ENCODE data around the gene TLR8.

Gene TLR8

DNA sequence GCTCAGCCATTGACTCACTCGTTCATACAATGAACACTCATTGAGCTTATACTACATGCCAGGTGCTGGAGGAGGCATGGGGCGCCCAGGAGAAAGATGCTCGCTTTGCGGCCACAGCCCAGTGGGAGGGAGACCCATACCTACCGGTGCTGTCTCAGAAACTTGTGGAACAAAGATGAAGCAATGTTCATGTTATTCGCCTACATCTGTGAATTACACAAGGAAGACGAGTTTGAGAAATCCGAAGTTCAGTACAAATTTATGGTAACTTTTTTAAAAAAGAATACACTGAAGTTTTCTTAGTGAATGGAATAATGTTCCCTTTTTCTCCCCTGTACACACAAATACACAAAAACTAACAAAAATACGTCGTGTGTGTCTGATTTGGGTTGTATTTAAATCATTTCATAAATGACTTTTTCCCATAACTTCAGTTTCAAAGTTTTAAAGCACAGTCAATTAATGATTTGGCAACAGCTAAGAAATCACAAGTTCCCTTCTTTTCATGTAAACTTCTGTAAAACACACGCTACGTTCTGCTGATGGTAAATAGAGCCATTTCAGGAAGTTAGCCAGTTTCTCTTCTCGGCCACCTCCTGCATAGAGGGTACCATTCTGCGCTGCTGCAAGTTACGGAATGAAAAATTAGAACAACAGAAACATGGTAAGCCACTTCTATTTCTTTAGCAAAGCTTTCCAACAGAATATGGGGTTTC lies at the start of gene TLR8:
TSS of gene TLR8 (plus strand) at position 575 of the 716 bp plus-strand sequence. CDS start at position 662, 87 bp downstream.
- DNase-seq (ENCODE audit: low read depth), result no peak

DNA sequence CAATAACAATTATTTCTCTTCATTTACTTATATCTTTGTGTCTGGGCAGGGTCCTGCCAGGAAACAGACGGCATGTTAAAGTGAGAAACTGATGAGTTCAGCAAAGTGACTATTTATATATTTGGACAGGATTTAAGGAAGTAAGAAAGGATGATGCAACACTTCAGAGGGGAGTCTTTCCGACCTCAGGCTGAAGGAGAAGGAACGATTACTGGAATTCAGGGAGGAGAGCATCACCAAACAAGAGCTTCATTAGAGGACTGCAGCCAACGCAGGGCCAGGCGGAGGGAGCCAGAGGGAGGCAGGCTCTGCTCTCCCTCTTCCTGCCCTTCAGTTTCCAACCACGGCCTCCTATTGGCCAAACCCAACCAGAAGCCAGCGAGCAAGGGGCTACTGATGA lies 41.1 kb upstream of the TLR8 start:
- no peak for DNase-seq (ENCODE audit: low read depth)

GRCh38 chrX:12866451-12867377 lies 39.7 kb upstream of the TLR8 start, which contains the start of gene TLR7:
Gene TLR7, plus strand, starts transcription at chrX:12867072. Its CDS starts 507 bp downstream, at chrX:12867579.
- no peak for DNase-seq (ENCODE audit: low read depth)

DNA sequence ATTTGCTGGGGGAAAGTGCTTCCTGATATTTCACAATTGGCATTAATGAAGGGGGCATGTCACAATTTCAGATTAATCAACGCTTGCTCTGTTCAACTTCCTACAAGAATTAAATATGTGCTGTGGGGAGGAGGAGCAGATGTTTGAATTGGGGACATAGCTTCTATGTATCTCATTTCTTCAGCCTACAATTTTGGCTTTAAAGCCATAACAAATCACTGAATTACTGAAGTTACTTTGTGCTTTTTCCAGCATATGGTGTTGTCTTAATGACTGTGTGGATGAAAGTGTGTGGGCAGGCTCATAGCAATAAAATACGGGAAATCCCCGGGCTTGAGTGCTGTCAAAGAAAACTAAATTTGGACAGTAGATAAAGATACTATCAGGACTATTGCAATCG lies 38.7 kb upstream of the TLR8 start:
- no peak for DNase-seq (ENCODE audit: low read depth)

GRCh38 chrX:12868747-12869146 lies 37.7 kb upstream of the TLR8 start:
- DNase-seq (ENCODE audit: low read depth), result no peak

- no peak for DNase-seq (ENCODE audit: low read depth)
Measured at GRCh38 chrX:12871257-12871656, 35.2 kb upstream of the TLR8 start.

DNA sequence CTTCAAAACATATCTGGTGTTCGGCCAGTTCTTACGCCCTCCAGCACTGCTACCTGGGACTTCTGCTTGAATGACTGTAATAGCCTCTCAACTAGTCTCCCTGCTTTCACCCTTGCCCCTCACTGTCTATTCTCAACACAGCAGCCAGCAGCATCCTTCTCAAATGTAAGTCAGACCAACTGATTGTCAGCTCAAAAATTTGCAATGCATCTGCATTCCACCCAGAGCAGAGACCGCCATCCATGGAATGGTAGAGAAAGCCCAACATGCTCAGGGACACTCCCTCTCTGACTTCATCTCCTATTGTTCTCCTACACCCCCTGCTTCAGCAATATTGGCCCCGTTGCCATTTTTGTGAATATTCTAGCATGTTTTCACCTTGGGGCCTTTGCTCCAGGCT lies 33.7 kb upstream of the TLR8 start:
- DNase-seq (ENCODE audit: low read depth), result no peak

DNA sequence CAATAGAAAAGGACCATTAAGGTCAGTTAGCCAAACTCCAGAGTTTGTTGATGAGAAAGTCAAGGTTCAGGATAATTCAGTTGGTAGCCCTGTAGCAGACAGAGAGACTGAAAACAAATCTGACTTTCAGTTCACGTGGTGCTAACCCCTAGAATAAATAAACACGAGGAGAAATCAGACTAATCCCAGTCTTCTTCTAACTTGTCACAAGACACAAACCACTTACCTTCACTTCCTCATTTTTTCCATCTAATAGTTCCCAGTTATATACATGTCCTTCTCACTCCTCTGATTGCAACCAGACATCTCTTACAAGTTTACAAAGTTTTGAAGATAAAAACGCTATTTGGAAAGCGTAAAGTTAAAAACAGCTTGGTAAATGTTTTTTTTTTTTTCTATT lies 31.8 kb upstream of the TLR8 start:
- DNase-seq (ENCODE audit: low read depth), result no peak

- no peak for DNase-seq (ENCODE audit: low read depth)
Measured at GRCh38 chrX:12877386-12877785, 29.0 kb upstream of the TLR8 start.

- no peak for DNase-seq (ENCODE audit: low read depth)
Measured at GRCh38 chrX:12878536-12878935, 27.9 kb upstream of the TLR8 start.

GRCh38 chrX:12881914-12882313 lies 24.5 kb upstream of the TLR8 start:
- DNase-seq (ENCODE audit: low read depth), result no peak

DNA sequence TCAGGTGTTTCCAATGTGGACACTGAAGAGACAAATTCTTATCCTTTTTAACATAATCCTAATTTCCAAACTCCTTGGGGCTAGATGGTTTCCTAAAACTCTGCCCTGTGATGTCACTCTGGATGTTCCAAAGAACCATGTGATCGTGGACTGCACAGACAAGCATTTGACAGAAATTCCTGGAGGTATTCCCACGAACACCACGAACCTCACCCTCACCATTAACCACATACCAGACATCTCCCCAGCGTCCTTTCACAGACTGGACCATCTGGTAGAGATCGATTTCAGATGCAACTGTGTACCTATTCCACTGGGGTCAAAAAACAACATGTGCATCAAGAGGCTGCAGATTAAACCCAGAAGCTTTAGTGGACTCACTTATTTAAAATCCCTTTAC lies 20.9 kb upstream of the TLR8 start:
- no peak for DNase-seq (ENCODE audit: low read depth)

- no peak for DNase-seq (ENCODE audit: low read depth)
Measured at GRCh38 chrX:12886545-12886944, 19.9 kb upstream of the TLR8 start.

DNA sequence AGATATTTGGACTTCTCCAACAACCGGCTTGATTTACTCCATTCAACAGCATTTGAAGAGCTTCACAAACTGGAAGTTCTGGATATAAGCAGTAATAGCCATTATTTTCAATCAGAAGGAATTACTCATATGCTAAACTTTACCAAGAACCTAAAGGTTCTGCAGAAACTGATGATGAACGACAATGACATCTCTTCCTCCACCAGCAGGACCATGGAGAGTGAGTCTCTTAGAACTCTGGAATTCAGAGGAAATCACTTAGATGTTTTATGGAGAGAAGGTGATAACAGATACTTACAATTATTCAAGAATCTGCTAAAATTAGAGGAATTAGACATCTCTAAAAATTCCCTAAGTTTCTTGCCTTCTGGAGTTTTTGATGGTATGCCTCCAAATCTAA lies 19.3 kb upstream of the TLR8 start:
- no peak for DNase-seq (ENCODE audit: low read depth)

- no peak for DNase-seq (ENCODE audit: low read depth)
Measured at GRCh38 chrX:12887767-12888166, 18.7 kb upstream of the TLR8 start.

DNA sequence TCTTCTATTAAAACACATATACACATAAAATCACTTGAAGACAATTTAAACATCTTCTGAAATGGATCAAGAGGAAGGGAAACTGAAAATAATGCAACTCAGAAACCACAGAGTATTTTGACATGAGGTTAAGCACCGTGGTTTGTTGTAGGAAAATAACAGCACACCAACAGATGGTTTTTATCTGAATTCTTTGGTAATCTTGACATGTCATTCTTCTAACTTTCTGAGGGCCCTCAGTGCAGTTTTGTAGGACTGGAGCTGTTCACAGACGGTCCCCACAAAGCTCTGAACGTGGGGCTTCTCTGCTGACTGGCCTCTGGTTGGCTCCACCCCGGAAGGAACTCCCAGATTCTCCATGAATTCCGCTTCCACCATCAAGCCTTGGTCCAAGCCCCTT lies 16.0 kb upstream of the TLR8 start:
- no peak for DNase-seq (ENCODE audit: low read depth)

DNA sequence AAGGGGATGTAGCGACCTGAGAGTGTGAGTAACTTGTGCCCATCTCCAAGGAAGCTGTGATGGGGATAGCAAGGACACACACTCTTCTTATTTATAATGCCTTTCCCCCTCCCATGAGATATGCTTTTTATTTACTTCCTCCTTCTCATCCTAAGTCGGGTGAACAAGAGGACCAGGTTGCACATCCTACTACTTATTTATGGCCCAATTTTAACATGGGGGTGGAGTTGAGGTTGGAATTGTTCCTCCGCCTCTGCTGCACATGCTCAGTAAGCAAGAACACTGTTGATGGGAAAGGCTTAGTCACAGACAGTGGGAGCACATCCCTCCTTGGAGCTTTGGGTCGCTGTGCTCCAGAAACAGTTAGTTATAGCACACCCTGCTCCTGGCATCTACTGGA lies 15.2 kb upstream of the TLR8 start:
- no peak for DNase-seq (ENCODE audit: low read depth)

DNA sequence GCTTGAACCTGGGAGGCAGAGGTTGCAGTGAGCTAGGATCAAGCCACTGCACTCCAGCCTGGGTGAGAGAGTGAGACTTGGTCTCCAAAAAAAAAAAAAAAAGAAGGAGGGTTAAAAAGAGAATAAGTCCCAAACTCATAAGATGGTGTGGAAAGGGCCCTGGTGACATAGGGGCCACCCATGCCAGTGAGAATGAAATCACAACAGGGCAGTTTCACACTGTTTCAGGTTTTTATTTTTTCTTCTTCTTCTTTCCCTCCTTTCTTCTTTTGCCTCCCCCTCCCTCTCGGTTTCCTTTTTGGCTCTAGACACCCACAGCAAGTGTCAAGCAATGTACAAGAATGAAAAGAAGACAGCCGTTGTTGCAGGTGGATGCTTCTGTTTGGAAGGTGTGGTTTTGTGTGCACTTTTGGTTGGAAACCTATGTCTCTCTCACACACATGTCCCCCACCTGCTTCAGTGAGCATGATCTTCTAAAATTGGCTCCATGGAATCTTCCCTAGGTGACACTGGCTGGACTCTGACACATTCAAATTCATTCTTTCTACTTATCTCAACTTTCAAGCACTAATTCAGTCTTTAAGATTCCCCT lies 14.4 kb upstream of the TLR8 start:
- DNase-seq (ENCODE audit: low read depth), result no peak

GRCh38 chrX:12892716-12893115 lies 13.7 kb upstream of the TLR8 start:
- DNase-seq (ENCODE audit: low read depth), result no peak

- peak; percentile 12 for DNase-seq (ENCODE audit: low read depth)
Measured at GRCh38 chrX:12894074-12895030, 12.1 kb upstream of the TLR8 start.

DNA sequence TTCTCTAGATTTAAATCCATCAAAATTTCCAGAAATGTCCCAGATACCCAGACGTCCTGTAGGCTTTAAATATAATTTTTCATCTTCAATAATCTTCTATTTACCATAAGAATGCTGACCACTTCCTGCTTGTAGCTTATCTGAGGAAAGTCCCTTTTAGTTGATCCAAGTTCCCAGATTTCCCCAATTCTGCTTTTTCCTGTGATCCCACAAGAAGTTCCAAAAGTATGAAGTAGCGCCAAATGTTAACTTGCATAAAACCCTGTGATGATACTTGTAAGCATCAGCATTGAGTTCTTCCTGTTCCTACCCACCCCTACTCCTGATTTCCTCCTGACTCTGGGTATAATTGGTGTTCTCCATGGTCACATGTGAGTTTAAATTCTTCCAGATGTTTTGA lies 10.6 kb upstream of the TLR8 start:
- no peak for DNase-seq (ENCODE audit: low read depth)

DNA sequence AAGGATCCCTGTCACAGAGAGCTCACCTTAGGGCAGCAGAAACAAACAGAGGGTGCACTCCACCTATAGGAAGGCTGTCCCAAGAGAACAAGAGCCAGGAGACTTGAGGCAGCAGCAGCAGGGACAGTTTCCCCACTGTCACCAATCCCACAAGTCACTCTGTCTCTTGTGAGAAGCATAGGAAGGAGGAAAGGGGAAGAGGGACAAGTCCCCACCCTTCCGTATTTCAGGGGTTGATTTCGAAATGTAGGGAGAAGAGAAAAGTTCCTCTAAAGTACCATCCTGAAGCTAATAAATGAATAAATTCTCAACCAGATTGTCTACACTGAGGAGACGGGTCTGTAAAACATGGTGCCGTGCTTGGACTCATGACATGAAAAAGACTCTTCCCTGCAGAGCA lies 9.5 kb upstream of the TLR8 start:
- no peak for DNase-seq (ENCODE audit: low read depth)

Measured in activated T-helper 9 cell treated with anti-CD3 and anti-CD28 coated beads, Interleukin-2, amount 50 U/mL, for 16 hours (primary cell).